Stimulated activated CD4-positive, alpha-beta T cell treated with anti-CD3 and anti-CD28 coated beads, TNF-alpha, amount 100 ng/mL, for 24 hours (primary cell): ENCODE data around the gene POU3F3.

Experiments used
- DNase-seq, 3 experiments: peaks; one replicate each; pipeline ENCODE4 v3.0.0-alpha.2; 2020; ENCODE audit warnings: low read depth in 3 of 3

Gene POU3F3

DNA sequence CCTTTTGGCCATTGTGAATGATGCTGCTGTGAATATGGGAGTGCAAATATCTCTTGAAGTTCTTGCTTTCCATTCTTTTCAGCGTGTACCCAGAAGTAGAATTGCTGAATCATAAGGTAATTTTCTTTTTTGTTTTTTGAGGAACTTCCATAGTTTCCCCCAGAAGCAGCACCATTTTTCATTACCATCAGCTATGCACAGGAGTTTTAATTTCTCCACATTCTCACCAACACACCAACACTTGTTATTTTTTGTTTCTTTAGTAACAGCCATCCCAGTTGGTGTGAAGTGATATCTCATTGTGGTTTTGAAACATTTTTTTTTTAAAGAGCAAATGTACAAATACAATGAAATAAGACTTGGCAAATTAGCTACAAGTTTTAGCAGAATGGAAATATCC lies 21.3 kb downstream of the POU3F3 start:
- DNase-seq, result no peak

DNA sequence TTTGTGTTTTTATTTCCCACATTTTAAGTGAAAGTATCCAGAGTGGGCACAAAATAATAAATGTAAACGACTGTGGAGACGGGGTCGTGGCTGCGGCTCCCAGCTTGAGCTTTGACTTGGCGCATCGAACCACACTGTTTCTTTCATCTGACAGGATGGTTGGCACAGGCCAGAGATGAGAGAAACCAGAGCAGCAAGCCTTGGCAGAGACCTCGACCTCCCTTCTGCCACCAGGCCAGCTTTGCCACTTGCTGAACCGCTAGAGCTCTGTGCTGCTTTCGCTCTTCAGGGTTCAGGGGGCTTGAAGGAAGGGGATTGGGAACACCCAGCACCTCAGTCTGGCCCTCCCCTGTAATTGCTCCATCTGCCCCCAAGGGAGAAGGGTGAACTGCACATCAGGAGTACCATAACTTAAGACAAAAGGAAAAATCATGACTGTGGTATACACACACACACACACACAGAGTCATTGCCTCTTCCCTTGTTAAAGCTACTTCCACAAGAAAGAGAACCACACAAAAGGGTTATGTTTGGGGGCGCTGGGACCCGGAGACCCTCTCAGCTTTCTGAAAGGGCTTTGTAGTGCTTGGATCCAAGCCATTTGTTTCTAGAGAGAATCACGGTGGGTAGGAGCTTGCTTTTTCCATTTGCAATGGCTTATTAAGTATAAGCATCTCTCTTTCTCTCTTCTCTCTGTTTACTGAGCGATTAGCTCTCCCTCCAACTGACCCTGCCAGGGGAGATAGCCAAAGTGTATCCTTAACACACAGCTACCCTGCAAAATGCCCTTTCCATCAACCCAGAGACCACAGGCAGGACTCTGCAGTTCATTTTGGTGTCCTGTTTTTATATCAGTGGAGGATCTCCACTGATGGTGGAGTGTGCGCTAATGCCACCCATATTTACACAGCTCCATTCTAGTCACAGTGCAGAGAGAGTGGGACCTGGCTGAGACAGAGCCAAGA lies 23.0 kb downstream of the POU3F3 start:
- no peak for DNase-seq

GRCh38 chr2:104878863-104879512 lies 25.1 kb downstream of the POU3F3 start:
- DNase-seq, result no peak

DNA sequence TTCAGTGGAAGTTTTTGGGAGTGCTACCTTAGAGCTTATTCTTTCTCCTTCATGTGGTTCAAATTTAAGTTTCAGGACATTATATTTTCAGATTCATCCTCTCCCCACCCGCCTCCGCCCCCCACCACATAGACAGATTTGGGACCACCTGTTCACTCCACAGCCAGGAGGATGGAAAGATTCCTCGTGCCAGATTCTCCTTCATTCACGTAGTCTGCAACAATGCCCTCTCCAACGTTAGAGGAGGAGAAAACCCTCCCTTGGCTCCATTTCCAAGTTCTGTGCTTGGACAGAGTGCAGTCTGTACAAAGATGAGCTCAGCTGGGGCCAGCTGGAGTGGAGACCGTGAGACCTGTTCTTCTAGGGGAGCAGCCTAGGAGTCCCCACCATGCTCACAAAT lies 26.2 kb downstream of the POU3F3 start:
- DNase-seq, result no peak

DNA sequence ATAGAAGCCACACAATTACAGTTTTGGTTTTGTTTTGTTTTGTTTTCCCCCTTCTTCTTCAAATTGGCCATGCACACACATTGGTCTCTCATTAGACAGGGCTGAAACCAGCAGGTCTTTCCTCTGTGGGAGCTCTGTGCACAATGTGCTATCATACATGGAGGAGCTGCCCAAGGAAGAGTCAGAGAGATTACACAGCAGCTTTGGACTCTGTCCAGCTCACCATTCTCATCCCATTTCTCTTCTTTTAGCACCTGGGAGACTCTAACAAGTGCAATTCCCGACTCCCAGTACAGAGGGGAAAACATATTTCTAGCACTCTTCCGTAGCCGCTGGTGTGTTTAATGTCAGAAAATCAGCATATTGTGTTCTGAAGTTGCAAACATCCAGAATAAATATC lies 29.4 kb downstream of the POU3F3 start:
- DNase-seq, result no peak

DNA sequence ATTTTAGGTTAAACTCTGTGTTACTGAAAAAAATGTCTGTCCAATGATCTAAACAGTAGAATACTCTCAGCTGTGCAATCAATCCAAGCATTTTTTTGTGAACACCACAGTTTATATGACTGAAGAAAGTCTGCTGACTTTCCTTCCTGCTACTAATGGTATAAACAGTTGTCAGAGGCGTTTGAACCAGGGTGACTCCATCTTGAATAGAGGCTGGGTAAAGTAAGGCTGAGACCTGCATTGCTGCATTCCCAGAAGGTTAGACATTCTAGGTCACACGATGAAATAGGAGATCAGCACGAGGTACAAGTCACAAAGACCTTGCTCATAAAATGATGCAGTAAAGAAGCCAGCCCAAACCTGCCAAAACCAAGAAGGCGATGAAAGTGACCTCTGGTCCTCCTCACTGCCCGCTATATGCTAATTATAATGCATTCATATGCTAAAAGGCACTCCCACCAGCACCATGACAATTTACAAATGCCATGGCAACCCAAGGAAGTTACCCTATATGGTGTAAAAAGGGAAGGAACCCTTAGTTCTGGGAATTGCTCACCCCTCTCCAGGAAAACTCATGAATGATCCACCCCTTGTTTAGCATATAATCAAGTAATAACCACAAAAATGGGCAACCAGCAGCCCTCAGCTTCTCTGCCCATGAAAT lies 31.3 kb downstream of the POU3F3 start:
- no peak for DNase-seq

GRCh38 chr2:104887676-104888075 lies 33.8 kb downstream of the POU3F3 start:
- no peak for DNase-seq

GRCh38 chr2:104888489-104889258 lies 34.8 kb downstream of the POU3F3 start:
- no peak for DNase-seq

- no peak for DNase-seq
Measured at GRCh38 chr2:104889291-104889959, 35.5 kb downstream of the POU3F3 start.

- DNase-seq, result no peak
Measured at GRCh38 chr2:104889960-104890684, 36.2 kb downstream of the POU3F3 start.

GRCh38 chr2:104890685-104891069 lies 36.8 kb downstream of the POU3F3 start:
- DNase-seq, result no peak

DNA sequence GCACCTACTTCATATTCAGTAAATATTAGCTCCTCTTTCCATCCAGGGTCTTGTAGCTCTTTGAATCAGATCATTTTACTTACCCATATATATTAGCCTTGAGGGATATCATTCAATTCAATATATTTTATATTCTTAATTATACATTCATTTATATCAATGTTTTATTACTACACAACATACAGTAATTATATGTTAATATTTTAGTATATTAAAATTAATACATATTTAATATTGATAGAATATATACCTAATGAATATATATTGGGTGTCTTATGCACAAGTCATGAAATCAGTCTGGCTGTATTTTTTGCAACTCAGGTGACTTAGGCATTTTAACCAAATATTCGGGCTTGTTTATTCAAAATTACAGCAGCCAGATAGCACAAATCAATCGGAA lies 37.2 kb downstream of the POU3F3 start:
- no peak for DNase-seq

DNA sequence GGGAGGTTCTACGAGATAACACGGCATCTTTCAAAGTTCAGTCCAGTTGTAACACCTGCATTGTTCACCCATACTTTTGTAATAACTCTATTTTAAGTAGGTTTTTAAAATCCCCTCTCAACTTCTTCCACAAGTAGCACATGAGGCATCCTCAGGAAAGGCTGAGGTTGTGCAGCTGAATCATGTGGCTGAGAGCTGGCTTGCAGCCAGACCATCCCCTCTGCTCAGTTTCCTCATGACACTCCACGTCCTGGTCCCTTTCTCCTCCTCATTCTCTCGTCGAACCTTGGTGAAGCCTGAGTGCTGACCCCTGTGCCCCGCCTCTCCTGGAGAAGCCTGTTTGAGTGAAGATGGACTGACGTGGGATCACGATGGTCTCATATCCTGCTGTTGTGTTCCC lies 42.5 kb downstream of the POU3F3 start:
- DNase-seq, result no peak

DNA sequence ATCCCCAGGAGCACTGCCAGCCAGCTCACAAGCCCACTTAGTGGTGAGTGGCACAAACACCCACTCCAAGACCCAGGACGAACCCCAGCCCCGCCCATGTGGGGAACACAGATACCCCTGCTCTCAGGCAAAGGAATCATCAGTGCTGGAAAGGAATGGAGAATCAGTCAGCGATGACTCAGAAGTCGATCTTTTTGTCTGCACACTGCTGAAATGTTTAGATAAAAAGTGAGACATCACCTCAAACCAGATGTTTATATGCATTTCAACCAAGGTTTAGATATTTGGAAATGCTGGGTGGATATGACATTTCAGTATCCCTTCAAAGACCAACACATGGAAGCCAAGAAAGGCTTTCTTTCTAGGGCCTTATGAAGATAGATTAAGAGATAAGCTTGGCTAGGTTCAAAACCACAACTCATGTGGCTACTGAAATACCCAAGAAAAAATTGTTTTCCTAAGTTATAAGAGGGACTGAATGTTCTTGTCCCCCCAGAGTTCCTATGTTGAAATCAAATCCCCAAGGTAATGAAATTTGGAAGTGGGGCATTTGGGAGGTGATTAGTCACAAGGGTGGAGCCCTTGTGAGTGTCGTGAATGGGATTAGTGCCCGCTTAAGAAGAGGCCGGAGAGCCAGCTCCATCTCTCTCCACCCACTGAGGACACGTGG lies 43.7 kb downstream of the POU3F3 start:
- no peak for DNase-seq

DNA sequence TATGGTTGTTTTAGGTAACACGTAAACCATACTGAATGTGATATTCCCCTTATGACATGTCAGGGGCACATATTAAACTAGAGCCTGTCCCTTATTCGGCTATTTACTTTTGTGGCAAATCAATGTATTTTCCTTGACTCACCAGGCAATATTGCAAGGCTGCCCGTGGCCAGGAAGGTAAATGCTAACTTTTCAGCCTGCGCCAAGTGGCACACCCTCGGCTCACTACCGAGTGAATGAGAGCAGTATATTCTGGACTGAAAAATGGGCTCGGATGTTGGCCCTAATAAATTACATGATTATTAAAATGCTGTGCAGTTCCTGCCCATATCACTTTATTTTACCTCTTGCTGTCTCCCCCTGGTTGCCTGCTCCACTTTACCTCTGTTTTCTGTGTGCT lies 46.7 kb downstream of the POU3F3 start:
- DNase-seq, result no peak

DNA sequence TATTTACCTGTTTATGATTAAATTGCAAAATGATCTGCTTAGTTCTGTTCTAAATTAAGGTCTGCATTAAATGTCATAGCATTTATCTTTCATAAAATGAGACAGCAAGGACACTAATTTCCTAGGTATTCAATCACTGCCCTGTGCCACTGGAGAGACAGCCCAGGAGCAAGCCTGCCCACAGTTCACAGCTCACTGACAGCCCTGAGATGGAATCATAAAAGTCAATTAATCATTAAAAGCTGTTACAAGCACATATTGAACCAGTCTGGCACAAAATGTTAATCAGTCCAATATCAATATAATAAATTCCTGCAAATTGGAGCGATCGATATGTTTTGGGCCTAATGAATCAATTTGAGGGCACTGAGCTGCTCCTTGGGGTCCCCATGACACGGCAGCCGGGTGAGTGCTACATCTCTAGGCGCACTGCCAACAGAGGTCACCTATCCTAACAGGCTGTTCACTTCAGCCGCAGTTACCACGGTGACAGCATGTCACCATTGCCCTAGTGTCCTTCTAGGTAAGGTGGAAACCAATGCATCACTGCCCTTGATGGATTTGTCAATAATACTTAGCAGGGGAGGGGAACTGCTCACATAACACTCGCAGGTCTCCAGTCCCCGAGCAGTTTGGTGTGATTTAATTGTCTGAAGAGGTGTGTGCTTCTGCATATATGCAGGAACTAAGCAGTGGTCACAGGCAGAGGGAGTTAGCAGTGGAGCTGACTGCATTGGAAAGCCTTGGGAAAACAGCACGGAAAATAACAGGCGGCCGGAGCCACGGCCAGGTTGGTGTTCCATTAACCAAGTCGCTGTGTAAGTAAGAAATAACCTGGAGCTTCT lies 47.3 kb downstream of the POU3F3 start:
- no peak for DNase-seq

GRCh38 chr2:104902317-104902716 lies 48.4 kb downstream of the POU3F3 start:
- no peak for DNase-seq
